ENCODE measurements around the gene RXRA. TPM values are rescaled to one million over a fixed set of nuclear protein-coding genes. Genes with fewer than 3 reads are reported as not detected.

Gene RXRA
- total RNA-seq, 2 donors from 2014 or later, result 45.4 to 58.1 TPM

GRCh38 chr9:134410071-134410834 lies 84.0 kb downstream of the RXRA start:
- Histone ChIP-seq H3K36me3 (no peaks in the 10 kb centered on the region), H3K27me3 (replicated peaks; ENCODE audit: insufficient read depth) (no peaks in the 10 kb centered on the region), H3K27ac (no peak overlapping the region), H3K9me3 (no peaks in the 10 kb centered on the region), H3K4me1 (ENCODE audit: control insufficient read depth in 1 of 2, low read depth in 2 of 2) (peaks cover 51 to 77% of the 10 kb centered on the region in 2 donors), H3K4me3 (no peak overlapping the region)
- no peak for DNase-seq (ENCODE audit: low spot score)
- TF ChIP-seq CTCF (IDR thresholded peaks at IDR 0.05), result no peak
- ATAC-seq (ENCODE audit: insufficient number of reproducible peaks, low FRiP score, low read depth), result no peak

- no peaks in the 10 kb centered on the region for H3K9me3 ChIP-seq
- no peak overlapping the region for H3K27ac ChIP-seq
- TF ChIP-seq CTCF (IDR thresholded peaks at IDR 0.05), result no peak
- H3K4me1 ChIP-seq (ENCODE audit: control insufficient read depth in 1 of 2, low read depth in 2 of 2), result peaks cover 46 to 71% of the 10 kb centered on the region in 2 donors
- no peaks in the 10 kb centered on the region for H3K27me3 ChIP-seq (replicated peaks; ENCODE audit: insufficient read depth)
- ATAC-seq (ENCODE audit: insufficient number of reproducible peaks, low FRiP score, low read depth) (no peak), DNase-seq (ENCODE audit: low spot score) (no peak)
- H3K4me3 ChIP-seq, result no peak overlapping the region
- no peaks in the 10 kb centered on the region for H3K36me3 ChIP-seq
These were observed 84.6 kb downstream of the RXRA start for GRCh38 chr9:134410835-134411217.

- Histone ChIP-seq H3K27me3 (replicated peaks; ENCODE audit: insufficient read depth) (no peaks in the 10 kb centered on the region), H3K36me3 (peaks cover 1% of the 10 kb centered on the region), H3K4me1 (ENCODE audit: control insufficient read depth in 1 of 2, low read depth in 2 of 2) (peaks cover 37 to 63% of the 10 kb centered on the region in 2 donors), H3K4me3 (no peak overlapping the region), H3K27ac (no peak overlapping the region), H3K9me3 (no peaks in the 10 kb centered on the region)
- DNase-seq (ENCODE audit: low spot score) (no peak), ATAC-seq (ENCODE audit: insufficient number of reproducible peaks, low FRiP score, low read depth) (no peak)
- no peak for TF ChIP-seq CTCF (IDR thresholded peaks at IDR 0.05)
These were observed 85.4 kb downstream of the RXRA start for GRCh38 chr9:134411440-134412297.

- ATAC-seq (ENCODE audit: insufficient number of reproducible peaks, low FRiP score, low read depth) (no peak), DNase-seq (ENCODE audit: low spot score) (no peak)
- TF ChIP-seq CTCF (IDR thresholded peaks at IDR 0.05), result no peak
- H3K27me3 ChIP-seq (replicated peaks; ENCODE audit: insufficient read depth), result no peaks in the 10 kb centered on the region
- no peaks in the 10 kb centered on the region for H3K9me3 ChIP-seq
- no peak overlapping the region for H3K4me3 ChIP-seq
- H3K4me1 ChIP-seq (ENCODE audit: control insufficient read depth in 1 of 2, low read depth in 2 of 2), result peaks cover 33 to 58% of the 10 kb centered on the region in 2 donors
- H3K36me3 ChIP-seq, result peaks cover 7% of the 10 kb centered on the region
- no peak overlapping the region for H3K27ac ChIP-seq
These were observed 86.0 kb downstream of the RXRA start for GRCh38 chr9:134412298-134412711.

- no peaks in the 10 kb centered on the region for H3K9me3 ChIP-seq
- ATAC-seq (ENCODE audit: insufficient number of reproducible peaks, low FRiP score, low read depth) (no peak), DNase-seq (ENCODE audit: low spot score) (no peak)
- H3K27me3 ChIP-seq (replicated peaks; ENCODE audit: insufficient read depth), result no peaks in the 10 kb centered on the region
- H3K4me1 ChIP-seq (ENCODE audit: control insufficient read depth in 1 of 2, low read depth in 2 of 2), result peaks cover 24 to 49% of the 10 kb centered on the region in 2 donors
- H3K36me3 ChIP-seq, result peaks cover 10% of the 10 kb centered on the region
- H3K27ac ChIP-seq, result no peak overlapping the region
- H3K4me3 ChIP-seq, result peak overlapping the region; percentile 44
- TF ChIP-seq CTCF (IDR thresholded peaks at IDR 0.05), result no peak
These were observed 87.0 kb downstream of the RXRA start for GRCh38 chr9:134413112-134413715.

Data from thoracic aorta (tissue), 2 donors.